Stimulated activated naive CD8-positive, alpha-beta T cell treated with anti-CD3 and anti-CD28 coated beads, Interleukin-15, amount 100 ng/mL, for 72 hours (primary cell): ENCODE results near the gene CTIF.
A peak's percentile ranks its signal among the peaks of the same experiment; 100 is the strongest.

ENCODE experiments used
- ATAC-seq: fragments of 150-1000 bp; cut with Tn5 transposase; 2 replicates; pipeline ENCODE4 v1.10.0; 2021; ENCODE audit warnings: mild to moderate bottlenecking, moderate library complexity
- DNase-seq, 2 donors: peaks; one replicate each; pipeline ENCODE4 v3.0.0; 2021 to 2022
- H3K27ac Mint-ChIP-seq, 2 donors: one replicate each; pipeline ENCODE4 v1.8.0; 2022; ENCODE audit warnings: mild to moderate bottlenecking in 2 of 2, mixed read lengths in 2 of 2, moderate library complexity in 2 of 2
- H3K27me3 Mint-ChIP-seq: one replicate; pipeline ENCODE4 v1.8.0; 2022; ENCODE audit warnings: mixed read lengths
- H3K4me1 Mint-ChIP-seq: one replicate; pipeline ENCODE4 v1.8.0; 2022; ENCODE audit warnings: mild to moderate bottlenecking, mixed read lengths
- H3K4me3 Mint-ChIP-seq, 2 donors: one replicate each; pipeline ENCODE4 v1.8.0; 2022; ENCODE audit warnings: mild to moderate bottlenecking in 2 of 2, mixed read lengths in 2 of 2, moderate library complexity in 1 of 2
- H3K9me3 Mint-ChIP-seq, 2 donors: one replicate each; pipeline ENCODE4 v1.8.0; 2022; ENCODE audit warnings: mixed read lengths in 2 of 2

CTIF gene

DNA sequence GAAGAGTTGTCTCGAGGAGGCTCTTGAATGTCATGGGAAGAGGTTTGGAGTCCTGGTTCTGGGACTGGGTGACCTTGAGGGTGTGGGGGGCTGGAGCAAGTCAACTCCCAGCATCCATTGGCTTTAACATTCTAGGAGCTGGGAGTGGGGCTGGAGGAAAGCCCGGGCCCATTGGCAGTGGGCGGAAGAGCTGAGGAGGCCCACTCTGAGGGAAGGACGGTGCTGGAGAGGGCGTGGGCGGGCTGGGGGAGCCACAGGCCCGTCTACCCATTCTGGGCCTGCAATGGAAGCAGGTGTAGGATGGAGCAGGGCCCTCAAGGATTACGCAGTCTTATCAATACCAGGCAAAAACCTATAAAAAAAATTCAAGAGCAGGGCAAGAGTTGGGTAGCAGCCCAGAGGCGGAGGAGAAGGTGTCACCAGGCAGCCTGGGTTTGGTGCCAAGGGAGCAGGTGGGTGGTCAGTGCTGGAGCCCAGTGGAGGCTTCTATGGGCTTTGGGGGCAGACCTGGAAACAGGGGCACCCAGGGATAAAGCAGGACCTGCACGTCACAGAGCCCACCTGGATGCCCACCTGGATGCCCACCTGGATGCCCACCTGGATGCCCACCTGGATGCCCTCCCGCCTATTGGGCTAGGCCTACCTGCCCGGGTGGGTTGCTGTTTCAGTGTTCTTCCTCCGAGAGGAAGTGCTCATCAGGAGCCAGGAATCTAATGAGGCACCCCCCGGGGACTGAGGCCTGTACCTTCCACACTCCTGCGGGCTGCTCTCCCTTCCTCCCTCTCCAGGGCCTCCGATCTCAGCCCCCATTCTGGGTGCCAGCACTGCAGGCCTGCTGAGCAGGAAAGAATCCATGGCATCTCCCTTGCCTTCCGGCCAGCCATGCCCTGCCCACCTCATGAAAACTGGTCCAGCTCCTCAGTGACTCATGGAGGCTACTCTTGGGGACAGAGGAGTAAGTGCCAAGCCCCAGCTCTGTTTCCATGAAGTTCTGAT, 71.3 kb downstream of the CTIF start:
- H3K27ac Mint-ChIP-seq, result peak overlapping the region in 1 of 2 donors; percentile 50
- no peak overlapping the region for H3K4me3 Mint-ChIP-seq
- no peaks in the 10 kb centered on the region for H3K4me1 Mint-ChIP-seq
- H3K9me3 Mint-ChIP-seq, result no peaks in the 10 kb centered on the region
- H3K27me3 Mint-ChIP-seq, result no peaks in the 10 kb centered on the region
- DNase-seq (no peak), ATAC-seq (no peak)

DNA sequence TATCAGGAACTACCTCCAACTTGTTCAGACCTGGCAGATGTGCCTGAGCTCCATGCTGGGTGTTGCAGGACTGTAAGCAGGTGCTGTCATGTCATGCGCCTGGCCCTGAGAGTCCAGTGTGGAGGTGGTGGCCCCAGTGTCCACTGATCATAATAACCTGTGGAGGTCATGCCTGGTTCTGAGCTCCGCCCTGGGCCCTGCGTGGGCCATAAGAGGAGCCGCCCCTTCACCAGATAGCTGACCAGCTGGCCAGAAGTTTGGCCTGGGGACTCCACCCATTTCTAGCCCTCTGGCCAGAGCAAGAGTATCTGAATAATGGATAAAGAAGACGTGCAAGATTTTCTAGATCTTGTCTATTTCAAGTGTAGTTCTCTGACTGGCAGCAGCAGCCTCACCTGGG, 72.4 kb downstream of the CTIF start:
- no peak for DNase-seq
- H3K4me3 Mint-ChIP-seq, result no peak overlapping the region
- H3K9me3 Mint-ChIP-seq, result no peaks in the 10 kb centered on the region
- H3K27me3 Mint-ChIP-seq, result no peaks in the 10 kb centered on the region
- no peak overlapping the region for H3K27ac Mint-ChIP-seq
- no peak for ATAC-seq
- no peaks in the 10 kb centered on the region for H3K4me1 Mint-ChIP-seq

DNA sequence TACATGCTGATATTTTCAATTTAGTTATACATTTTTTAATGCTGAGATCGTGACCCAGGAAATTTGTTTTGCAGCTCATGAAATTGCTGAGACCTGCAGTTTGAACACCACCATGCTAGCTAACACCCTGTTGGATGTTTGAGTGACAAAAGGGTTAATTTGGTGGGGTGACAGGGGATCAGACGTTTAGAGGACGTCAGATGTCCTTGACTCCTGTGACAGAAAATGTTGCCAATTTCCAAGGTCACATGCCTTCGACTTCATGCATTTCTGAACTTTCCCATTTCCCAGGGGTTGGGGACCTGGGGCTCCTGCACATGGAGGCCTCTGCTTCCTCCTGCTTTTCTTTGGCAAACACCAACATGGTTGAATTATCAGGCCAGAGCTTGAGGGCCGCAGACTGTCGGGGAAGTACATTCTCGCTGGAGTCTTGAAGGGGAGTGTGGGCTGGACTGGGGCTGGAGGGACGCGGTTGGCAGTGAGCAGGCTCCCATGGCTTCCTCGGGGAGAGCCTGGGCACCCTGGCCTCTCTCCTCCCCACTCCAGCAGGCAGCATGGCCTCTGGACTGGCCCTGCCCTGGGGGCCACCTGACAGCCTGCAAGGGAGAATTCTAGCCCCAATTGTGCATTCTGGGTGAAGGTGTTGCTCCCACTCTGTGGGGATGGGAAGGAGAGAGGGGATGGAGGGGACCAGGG, 73.1 kb downstream of the CTIF start:
- no peaks in the 10 kb centered on the region for H3K27me3 Mint-ChIP-seq
- no peaks in the 10 kb centered on the region for H3K9me3 Mint-ChIP-seq
- no peaks in the 10 kb centered on the region for H3K4me1 Mint-ChIP-seq
- DNase-seq, result no peak
- H3K27ac Mint-ChIP-seq, result peak overlapping the region in 1 of 2 donors; percentile 30
- ATAC-seq, result no peak
- H3K4me3 Mint-ChIP-seq, result no peak overlapping the region

DNA sequence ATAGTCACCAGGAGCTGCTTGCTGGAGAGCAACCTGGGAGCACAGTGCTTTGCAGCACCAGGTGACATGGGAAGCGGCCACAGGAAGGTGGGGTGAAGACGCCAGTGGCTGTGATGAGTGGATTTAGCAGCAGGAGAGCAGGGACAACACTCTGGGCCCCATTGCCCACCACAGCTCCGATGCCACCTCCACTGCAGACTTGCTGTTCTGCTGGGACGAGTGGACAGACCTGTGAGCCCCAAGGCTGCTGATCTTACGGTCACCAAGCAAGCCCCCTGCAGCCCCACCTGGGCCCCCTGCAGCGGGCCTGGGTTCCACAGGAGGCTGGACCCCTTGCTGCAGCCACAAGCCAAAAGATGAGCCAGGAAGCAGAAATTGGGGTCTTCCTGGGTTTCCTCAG, 73.7 kb downstream of the CTIF start:
- Mint-ChIP-seq H3K27me3 (no peaks in the 10 kb centered on the region), H3K4me3 (no peak overlapping the region), H3K27ac (no peak overlapping the region), H3K9me3 (no peaks in the 10 kb centered on the region), H3K4me1 (no peaks in the 10 kb centered on the region)
- ATAC-seq (no peak), DNase-seq (no peak)

DNA sequence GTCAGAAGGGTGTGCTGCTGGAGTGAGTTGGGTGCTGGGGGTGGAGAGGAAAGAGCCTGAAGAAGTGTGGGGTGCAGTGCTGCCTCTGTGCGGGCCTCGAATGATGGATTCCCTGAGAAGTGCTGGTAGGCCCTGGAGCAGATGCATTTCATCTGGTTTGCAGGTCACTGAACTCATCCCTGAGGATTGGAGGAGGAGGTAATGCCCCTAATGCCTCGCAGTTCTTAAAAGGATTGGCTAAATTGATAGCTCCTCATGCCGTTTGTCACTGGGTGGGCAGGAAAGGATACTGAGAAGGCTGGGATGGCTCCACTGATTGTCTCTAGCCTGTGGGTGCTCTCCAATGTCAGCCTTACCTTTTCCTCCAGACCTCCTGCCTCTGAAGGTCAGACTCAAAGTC, 74.1 kb downstream of the CTIF start:
- no peaks in the 10 kb centered on the region for H3K4me1 Mint-ChIP-seq
- DNase-seq (no peak), ATAC-seq (no peak)
- no peaks in the 10 kb centered on the region for H3K27me3 Mint-ChIP-seq
- no peak overlapping the region for H3K4me3 Mint-ChIP-seq
- no peak overlapping the region for H3K27ac Mint-ChIP-seq
- no peaks in the 10 kb centered on the region for H3K9me3 Mint-ChIP-seq

DNA sequence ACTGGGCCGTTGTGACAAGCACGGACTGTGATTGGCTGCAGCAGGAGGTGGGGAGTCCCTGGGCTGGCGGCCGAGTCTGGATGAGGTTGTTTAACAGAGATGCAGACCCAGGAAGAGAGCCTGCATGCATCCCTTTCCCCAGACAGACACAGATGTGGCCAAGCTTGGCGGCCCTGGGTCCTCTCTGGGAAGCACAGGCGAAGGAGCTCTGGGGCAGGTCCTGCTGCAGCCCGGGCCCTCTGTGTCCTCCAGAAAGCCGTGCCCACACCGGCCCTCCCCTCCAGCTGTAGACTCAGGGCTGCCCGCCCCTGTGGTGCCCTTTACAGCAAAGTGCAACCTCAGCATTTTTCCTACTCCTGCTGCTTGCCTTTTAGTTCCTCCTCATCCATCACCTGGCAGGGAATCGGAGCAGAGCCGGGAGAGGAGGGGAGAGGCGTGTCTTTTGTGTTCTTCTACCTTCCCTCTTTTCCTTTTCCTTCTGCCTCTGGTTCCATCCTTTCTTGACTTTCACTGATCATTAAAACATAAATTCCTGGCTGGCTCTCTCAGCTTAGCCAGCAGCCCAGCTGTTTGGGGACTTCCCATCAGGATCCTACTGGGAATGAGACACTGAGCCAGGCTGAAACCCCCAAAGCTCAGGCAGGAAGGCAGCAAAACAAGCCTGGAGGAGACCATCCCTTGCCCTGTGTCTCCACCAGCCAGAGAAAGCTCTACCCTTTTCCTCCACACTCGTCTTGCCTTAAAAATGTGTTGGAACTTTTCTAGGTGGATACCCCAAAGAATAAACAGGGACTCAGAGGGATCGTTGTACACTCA, 75.0 kb downstream of the CTIF start:
- no peak for DNase-seq
- Mint-ChIP-seq H3K27ac (no peak overlapping the region), H3K4me1 (no peaks in the 10 kb centered on the region), H3K4me3 (no peak overlapping the region), H3K27me3 (no peaks in the 10 kb centered on the region), H3K9me3 (no peaks in the 10 kb centered on the region)
- ATAC-seq, result no peak

DNA sequence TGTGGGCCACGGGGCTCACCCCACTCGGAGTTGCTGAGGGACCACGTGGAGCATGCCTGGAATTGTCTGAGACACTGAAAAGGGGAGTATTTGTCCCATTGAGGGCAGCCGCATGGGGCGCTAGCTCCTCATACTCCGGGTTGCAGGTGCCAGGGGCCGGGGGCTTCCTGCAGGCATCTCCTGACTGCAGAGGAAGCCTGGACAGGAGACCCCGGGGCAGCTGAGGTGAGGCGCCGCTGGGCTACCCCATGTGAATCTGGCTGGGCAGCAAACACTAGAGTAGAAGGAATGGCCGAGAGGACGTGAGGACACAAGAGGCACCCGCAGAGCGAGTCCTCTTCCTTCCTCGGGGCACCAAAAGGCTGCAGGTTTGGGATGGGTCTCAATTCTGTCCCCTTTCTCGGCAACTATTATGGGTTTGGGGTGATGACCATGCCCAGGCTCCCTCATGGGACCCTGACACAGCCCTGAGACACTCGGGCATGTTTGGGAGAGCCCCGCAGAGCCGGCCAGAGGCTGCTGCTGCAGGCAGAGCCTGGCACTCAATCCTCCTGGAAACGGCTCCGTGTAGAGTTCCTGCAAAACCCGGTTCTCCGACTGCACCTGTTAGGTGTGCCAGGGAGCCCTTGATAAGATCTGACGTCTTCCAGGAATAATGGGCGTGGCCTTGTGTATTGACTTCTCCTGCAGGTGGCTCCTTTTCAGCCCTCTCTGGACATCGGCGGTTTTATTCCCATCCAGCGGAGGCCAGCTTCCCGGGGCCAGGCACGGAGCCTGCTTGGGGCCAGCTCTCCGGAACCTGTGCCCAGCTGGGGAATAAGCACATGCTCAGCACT, 77.0 kb downstream of the CTIF start:
- Mint-ChIP-seq H3K4me1 (no peaks in the 10 kb centered on the region), H3K27ac (no peak overlapping the region), H3K27me3 (no peaks in the 10 kb centered on the region), H3K9me3 (no peaks in the 10 kb centered on the region), H3K4me3 (no peak overlapping the region)
- DNase-seq, result no peak
- no peak for ATAC-seq

DNA sequence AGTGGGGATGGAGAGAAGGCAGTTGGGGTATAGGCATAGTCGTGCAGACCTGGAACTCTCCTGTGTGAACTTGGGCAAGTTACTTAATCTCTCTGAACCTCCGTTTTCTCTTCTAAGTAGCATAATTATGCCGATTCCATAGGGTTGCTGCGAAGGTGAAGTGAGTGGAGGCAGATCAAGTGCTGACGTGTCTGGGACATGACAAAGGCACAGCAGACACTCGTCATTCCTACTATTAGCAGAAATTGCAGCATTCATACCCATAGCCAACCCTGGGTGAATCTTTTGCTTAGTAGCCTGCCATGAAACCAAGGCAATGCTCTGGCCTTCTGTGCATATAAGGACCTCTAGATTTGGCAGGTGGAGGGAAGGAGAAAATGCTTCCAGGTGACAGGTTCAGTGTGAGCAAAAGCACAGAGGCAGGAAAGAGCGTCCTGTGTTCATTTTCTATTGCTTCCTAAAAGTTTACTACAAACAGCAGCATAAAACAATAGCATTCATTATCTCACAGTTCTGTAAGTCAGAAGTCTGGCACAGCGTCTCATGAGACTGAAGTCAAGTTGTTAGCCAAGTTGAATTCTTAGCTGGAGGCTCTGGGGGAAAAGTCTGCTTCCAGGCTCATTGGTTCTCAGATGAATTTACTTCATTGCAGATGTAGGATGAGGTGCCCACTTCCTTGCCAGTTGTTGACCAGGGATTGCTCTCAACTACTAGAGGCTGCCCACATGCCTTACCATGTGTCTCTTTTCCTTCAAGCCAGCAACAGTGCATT, 77.8 kb downstream of the CTIF start:
- H3K4me1 Mint-ChIP-seq, result no peaks in the 10 kb centered on the region
- DNase-seq, result no peak
- H3K27ac Mint-ChIP-seq, result no peak overlapping the region
- H3K27me3 Mint-ChIP-seq, result no peaks in the 10 kb centered on the region
- ATAC-seq, result no peak
- H3K4me3 Mint-ChIP-seq, result no peak overlapping the region
- H3K9me3 Mint-ChIP-seq, result no peaks in the 10 kb centered on the region

DNA sequence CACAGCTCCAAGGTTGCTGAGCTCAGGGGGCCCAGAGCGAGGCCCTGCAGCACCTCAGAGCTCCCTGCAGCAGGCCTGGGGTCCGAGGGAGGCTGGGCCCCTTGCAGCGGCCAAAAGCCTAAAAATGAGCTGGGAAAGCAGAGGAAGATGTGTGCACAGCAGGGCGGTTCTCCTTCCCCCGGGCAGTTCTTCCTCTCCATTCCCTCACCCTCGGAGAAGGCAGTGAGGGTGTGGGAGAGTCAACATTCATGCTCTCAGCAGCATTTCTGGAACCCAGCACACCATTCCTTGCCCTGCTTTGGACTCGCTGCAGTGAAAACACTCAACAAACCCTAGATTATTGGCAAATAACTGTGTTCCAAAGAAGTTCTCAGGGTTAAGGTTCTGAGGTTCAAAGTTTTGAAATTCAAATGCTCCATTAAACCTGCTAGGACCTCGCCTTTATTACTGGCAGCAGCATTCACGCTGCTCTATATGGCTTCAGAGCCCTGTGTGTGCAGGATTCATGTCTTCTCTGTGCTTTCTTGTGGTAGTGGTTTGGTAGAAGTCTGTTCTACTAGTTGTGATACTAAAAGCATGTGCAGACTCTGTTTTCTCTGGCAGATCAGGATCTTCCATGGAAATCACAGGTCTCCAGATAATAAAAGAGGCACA, 79.1 kb downstream of the CTIF start:
- Mint-ChIP-seq H3K4me1 (no peaks in the 10 kb centered on the region), H3K27me3 (no peaks in the 10 kb centered on the region), H3K4me3 (no peak overlapping the region), H3K9me3 (no peaks in the 10 kb centered on the region), H3K27ac (no peak overlapping the region)
- DNase-seq (no peak), ATAC-seq (no peak)

DNA sequence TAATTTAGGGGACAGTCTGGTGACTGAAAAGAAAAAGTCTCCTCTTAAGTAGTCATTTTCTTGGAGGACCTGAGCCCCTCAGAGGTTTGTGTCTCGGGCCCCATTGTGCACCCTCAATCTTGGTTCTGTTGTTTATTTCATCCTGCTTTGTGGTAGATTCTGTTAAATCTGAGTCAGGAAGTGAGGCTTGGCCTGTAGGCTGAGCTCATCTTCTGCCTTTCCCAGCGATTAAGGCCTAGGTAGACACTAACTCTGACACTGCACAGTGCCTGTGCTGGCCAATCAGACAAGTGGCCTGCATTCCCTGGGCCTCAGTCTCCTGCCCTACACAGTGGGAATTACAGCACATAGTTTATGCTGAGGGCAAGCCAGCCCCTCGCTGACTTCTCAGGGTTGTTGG, 80.2 kb downstream of the CTIF start:
- H3K4me3 Mint-ChIP-seq, result no peak overlapping the region
- no peaks in the 10 kb centered on the region for H3K4me1 Mint-ChIP-seq
- no peak for DNase-seq
- peak overlapping the region in 1 of 2 donors; percentile 38 for H3K27ac Mint-ChIP-seq
- ATAC-seq, result no peak
- no peaks in the 10 kb centered on the region for H3K9me3 Mint-ChIP-seq
- H3K27me3 Mint-ChIP-seq, result no peaks in the 10 kb centered on the region

DNA sequence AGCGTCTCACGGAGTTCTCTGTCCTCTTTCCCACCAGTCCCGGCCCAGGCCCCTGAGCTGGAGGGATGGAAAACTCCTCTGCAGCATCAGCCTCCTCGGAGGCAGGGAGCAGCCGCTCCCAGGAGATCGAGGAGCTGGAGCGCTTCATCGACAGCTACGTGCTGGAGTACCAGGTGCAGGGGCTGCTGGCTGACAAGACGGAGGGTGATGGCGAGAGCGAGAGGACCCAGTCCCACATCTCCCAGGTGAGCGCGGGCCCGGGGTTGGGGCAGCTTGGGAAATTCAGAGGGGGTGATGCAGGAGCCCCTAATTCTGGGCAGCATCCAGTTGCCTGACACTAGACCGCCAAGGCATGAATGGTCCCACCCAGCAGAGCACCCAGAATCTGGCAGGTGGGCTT, 80.7 kb downstream of the CTIF start:
- no peak for DNase-seq
- no peak for ATAC-seq
- no peaks in the 10 kb centered on the region for H3K4me1 Mint-ChIP-seq
- H3K27ac Mint-ChIP-seq, result no peak overlapping the region
- no peaks in the 10 kb centered on the region for H3K9me3 Mint-ChIP-seq
- H3K4me3 Mint-ChIP-seq, result no peak overlapping the region
- no peaks in the 10 kb centered on the region for H3K27me3 Mint-ChIP-seq

DNA sequence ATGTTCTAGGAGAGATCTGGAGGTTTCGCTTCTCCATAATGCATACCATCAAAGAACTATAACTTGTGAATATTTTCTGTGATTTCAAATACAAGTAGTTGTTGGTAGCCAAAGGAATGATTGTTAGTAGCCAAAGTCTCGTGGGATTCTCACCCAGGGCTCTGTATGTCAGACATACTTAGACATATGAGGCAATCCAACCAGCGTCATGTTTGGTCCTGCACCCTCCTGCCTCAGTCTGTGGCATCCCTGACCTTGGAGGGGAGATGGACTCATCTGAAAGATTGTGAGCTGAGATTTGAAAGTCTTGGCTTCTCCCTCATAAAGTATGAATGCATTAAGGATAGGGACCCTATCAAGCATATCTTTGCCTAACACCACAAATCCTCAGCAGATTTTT, 81.2 kb downstream of the CTIF start:
- no peak overlapping the region for H3K27ac Mint-ChIP-seq
- H3K4me3 Mint-ChIP-seq, result no peak overlapping the region

DNA sequence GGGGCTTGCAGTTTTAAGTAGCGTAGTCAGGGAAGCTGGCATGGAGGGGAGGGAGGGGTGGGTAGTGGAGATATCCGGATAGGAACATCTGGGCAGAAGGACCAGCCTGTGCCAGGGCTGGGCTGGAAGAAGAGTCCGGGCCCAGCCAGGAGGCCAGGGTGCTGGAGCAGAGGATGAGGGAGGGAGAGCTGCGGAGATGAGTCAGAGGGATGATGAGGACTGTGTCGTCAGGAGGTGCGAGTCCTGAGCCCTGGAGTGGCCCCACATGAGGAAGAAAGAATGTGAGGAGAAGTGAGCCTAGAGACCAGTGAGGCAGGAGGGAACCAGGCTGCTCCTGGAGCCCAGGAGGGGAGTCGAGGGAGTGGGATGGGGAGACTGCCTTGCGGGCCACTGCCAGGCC, 82.4 kb downstream of the CTIF start:
- Mint-ChIP-seq H3K27me3 (no peaks in the 10 kb centered on the region), H3K27ac (no peak overlapping the region), H3K4me1 (no peaks in the 10 kb centered on the region), H3K9me3 (no peaks in the 10 kb centered on the region), H3K4me3 (no peak overlapping the region)
- no peak for DNase-seq
- no peak for ATAC-seq

More for the DNA sequence above, 81.2 kb downstream of the CTIF start:
- DNase-seq, result no peak
- Mint-ChIP-seq H3K9me3 (no peaks in the 10 kb centered on the region), H3K27me3 (no peaks in the 10 kb centered on the region), H3K4me1 (no peaks in the 10 kb centered on the region)
- ATAC-seq, result no peak
